GM21528 (cell line): Measurements from ENCODE around the gene SPON2.

Source experiments
- ATAC-seq: cut with Tn5 transposase; IDR thresholded peaks from one replicate; pipeline ENCODE4 v1.9.1; 2021; ENCODE audit warnings: mild to moderate bottlenecking, moderate library complexity; ENCODE audit not compliant: unreplicated experiment, low FRiP score

The SPON2 gene

GRCh38 chr4:1172228-1172851 lies at the start of gene SPON2:
Gene SPON2 (minus strand): TSS chr4:1172583.
- no peak for ATAC-seq

GRCh38 chr4:1221155-1221870 lies 48.9 kb upstream of the SPON2 start:
- no peak for ATAC-seq

GRCh38 chr4:1220566-1220965 lies 48.2 kb upstream of the SPON2 start:
- ATAC-seq, result no peak

- no peak for ATAC-seq
These were observed 47.2 kb upstream of the SPON2 start for GRCh38 chr4:1219566-1219950.

GRCh38 chr4:1218634-1219565 lies 46.5 kb upstream of the SPON2 start:
- peak; percentile 74 for ATAC-seq

GRCh38 chr4:1217366-1217765 lies 45.0 kb upstream of the SPON2 start:
- no peak for ATAC-seq

- no peak for ATAC-seq
These were observed 44.5 kb upstream of the SPON2 start for GRCh38 chr4:1216869-1217294.

GRCh38 chr4:1216076-1216614 lies 43.8 kb upstream of the SPON2 start:
- no peak for ATAC-seq

- ATAC-seq, result peak; percentile 40
These were observed 43.0 kb upstream of the SPON2 start for GRCh38 chr4:1215141-1216075.

GRCh38 chr4:1214101-1215095 lies 42.0 kb upstream of the SPON2 start:
- ATAC-seq, result no peak

GRCh38 chr4:1213336-1213995 lies 41.1 kb upstream of the SPON2 start:
- no peak for ATAC-seq

- no peak for ATAC-seq
These were observed 40.4 kb upstream of the SPON2 start for GRCh38 chr4:1212546-1213335.

- ATAC-seq, result no peak
These were observed 39.6 kb upstream of the SPON2 start for GRCh38 chr4:1211891-1212545.

GRCh38 chr4:1211371-1211770 lies 39.0 kb upstream of the SPON2 start:
- no peak for ATAC-seq

- ATAC-seq, result no peak
These were observed 38.6 kb upstream of the SPON2 start for GRCh38 chr4:1210971-1211370.

- no peak for ATAC-seq
These were observed 38.0 kb upstream of the SPON2 start for GRCh38 chr4:1210241-1210841.
